HG02852 (cell line): ENCODE data around the gene AHNAK2.
"Not testable (repeated sequence)": the region's sequence is repeated elsewhere in the genome, so short reads cannot be mapped to it uniquely, and the experiment has no call there.

Experiments
- ATAC-seq: cut with Tn5 transposase; IDR thresholded peaks from one replicate; pipeline ENCODE4 v1.9.1; 2021; ENCODE audit warnings: mild to moderate bottlenecking, moderate library complexity; ENCODE audit not compliant: unreplicated experiment

AHNAK2 gene

GRCh38 chr14:104977681-104978653, at the start of gene AHNAK2:
AHNAK2 (minus strand) TSS chr14:104978374; CDS start chr14:104978237, 137 bp downstream.
- no peak for ATAC-seq

GRCh38 chr14:105027718-105028117, 49.5 kb upstream of the AHNAK2 start:
- ATAC-seq, result not testable (repeated sequence)

- no peak for ATAC-seq
These were observed 48.8 kb upstream of the AHNAK2 start for GRCh38 chr14:105026802-105027563.

GRCh38 chr14:105026033-105026785, 48.0 kb upstream of the AHNAK2 start:
- ATAC-seq, result no peak

GRCh38 chr14:105025429-105025828, 47.3 kb upstream of the AHNAK2 start:
- no peak for ATAC-seq

GRCh38 chr14:105023791-105024480, 45.8 kb upstream of the AHNAK2 start:
- ATAC-seq, result no peak

GRCh38 chr14:105023144-105023543, 45.0 kb upstream of the AHNAK2 start:
- no peak for ATAC-seq

GRCh38 chr14:105022276-105022670, 44.1 kb upstream of the AHNAK2 start:
- no peak for ATAC-seq

GRCh38 chr14:105021656-105022275, 43.6 kb upstream of the AHNAK2 start:
- ATAC-seq, result no peak

GRCh38 chr14:105020815-105021655, 42.9 kb upstream of the AHNAK2 start, which contains the start of gene CDCA4:
CDCA4 (minus strand) TSS chr14:105021083; CDS start chr14:105011929, 9,154 bp downstream.
- ATAC-seq, result peak; percentile 74

GRCh38 chr14:105019861-105020814, 42.0 kb upstream of the AHNAK2 start:
- peak; percentile 39 for ATAC-seq

GRCh38 chr14:105018414-105018813, 40.2 kb upstream of the AHNAK2 start:
- ATAC-seq, result no peak

- no peak for ATAC-seq
These were observed 37.7 kb upstream of the AHNAK2 start for GRCh38 chr14:105015905-105016304.

GRCh38 chr14:105015242-105015641, 37.1 kb upstream of the AHNAK2 start:
- no peak for ATAC-seq

GRCh38 chr14:105014631-105015030, 36.5 kb upstream of the AHNAK2 start:
- ATAC-seq, result no peak

GRCh38 chr14:105014032-105014431, 35.9 kb upstream of the AHNAK2 start:
- ATAC-seq, result no peak

- no peak for ATAC-seq
These were observed 35.1 kb upstream of the AHNAK2 start for GRCh38 chr14:105013150-105013785.
